Endometrium (tissue), 2 donors: ENCODE measurements around the gene DNMT3A.

ENCODE experiments used
- FAIRE-seq: peaks from 2 replicates; lab custom pipeline; 2012; peaks lifted over from hg19 to GRCh38; lab: Jason Lieb, UNC
- donor health status: control.
- donor health status: control.

DNMT3A gene

DNA sequence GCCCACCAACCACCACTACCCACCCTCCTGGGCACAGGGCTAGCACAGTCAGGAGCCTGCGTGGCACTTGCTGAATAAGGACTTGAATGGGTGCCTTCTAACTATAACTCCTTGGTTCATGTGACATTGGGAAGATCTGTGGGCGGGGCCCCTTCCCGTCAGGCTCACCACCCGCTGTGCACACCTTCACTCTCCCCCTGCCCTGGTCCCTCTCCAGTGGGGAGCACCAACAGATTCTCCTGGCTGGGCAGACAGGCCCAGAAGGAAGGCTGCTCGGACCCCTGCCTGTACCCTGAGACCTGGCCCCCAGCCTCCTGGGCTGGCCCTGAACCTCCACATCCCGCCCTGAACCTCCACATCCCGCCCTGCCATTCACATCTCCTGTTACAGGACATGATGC is 139.9 kb downstream of the DNMT3A start:
- no peak for FAIRE-seq

DNA sequence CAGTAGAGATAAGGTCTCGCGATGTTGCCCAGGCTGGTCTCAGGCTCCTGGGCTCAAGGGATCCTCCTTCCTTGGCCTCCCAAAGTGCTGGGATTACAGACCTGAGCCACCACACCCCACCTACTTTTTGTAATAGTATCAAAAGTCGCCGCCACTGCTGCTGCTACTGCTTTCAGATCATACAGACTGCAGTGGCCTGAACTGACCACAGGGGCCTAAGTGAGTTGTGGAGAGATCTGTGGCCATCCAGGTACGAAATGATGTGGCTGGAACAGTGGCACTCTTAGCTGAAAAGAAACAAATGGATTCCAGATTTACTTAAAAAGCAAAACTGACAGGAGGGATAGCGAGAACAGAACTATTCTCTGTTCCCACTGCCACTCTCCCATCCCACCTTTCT is 140.5 kb downstream of the DNMT3A start:
- no peak for FAIRE-seq

DNA sequence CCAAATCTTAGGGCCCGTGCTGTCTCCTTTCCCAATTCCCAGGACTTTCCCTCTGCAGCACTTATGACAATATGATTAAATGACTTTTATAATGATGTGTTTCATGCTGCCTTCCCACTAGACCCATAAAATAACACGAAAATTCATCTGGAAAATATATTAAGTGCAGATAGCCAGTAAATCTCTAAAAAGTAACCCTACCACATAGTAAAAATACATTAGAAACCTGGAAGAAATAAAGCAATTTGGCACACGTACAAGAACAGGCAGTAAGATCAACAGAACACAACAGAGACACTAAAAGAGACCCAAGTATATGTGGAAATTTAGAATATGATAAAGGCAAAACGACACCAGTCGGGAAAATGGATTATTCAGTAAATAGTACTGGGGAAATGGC is 143.1 kb downstream of the DNMT3A start:
- no peak for FAIRE-seq

- FAIRE-seq: no peak
Measured at GRCh38 chr2:25198209-25198525, 143.6 kb downstream of the DNMT3A start.

GRCh38 chr2:25197336-25198208 is 144.2 kb downstream of the DNMT3A start:
- no peak for FAIRE-seq

- FAIRE-seq: no peak
Measured at GRCh38 chr2:25194576-25195122, 147.1 kb downstream of the DNMT3A start.

DNA sequence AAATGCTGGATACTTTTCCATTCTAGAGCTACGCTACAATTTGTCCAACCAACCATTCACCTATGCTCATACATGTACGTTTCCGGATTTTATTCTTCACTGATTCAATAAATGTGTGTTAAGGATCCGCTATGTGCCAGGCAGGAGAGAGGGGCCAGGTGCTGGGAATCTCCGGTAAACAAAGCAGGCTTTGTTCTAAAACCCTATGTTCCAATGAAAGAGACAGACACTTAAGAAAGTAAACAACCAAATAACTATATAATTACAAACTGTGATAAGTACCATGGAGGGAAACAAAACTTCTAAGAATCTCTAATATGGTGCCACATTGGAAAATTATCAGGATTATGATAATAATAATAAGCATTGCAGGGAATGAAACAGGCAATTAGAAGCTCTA is 151.2 kb downstream of the DNMT3A start:
- no peak for FAIRE-seq

DNA sequence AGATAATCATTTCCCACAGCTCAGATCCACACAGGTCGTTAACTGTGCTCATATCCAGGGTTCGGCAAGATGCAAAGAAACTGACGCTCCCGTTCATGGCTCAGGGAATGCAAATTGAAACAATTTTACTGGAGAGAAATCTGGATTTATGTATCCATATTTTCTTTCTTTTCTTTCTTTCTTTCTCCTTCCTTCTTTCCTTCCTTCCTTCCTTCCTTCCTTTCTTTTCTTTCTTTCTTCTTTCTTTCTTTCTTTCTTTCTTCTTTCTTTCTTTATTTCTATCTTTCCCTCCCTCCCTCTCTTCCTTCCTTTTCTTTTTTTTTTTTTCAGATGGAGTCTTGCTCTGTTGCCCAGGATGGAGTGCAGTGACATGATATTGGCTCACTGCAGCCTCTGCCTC is 153.3 kb downstream of the DNMT3A start:
- no peak for FAIRE-seq

DNA sequence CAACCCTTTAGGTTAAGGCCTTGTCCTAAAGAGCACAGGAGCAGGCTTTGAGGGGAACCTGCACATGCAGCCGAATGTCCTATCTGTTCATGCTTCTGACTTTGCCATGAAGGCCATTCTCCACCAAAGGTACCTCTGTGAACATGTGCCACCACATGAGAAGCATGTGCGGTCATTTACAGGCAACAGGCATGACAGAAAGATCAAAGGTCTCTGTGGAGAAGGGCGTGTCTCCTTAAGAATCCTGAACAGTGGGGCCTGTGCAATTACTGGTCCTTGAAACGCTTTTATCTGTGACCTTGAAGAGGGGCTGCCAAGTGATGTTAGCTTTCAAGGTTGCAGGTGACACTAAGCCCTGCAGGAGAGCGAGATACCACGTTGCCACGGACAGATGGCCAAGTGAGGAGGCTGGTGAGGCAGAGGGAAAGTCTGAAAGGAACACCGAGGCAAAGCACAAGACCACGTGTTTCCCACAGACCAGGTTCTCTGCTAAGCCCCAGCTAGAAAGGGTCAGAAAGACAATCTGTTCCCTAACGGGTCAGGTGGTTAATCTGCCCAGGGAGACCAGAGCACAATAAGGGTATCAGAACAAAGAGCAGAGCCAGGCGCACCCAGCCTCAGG is 153.9 kb downstream of the DNMT3A start:
- FAIRE-seq: no peak

DNA sequence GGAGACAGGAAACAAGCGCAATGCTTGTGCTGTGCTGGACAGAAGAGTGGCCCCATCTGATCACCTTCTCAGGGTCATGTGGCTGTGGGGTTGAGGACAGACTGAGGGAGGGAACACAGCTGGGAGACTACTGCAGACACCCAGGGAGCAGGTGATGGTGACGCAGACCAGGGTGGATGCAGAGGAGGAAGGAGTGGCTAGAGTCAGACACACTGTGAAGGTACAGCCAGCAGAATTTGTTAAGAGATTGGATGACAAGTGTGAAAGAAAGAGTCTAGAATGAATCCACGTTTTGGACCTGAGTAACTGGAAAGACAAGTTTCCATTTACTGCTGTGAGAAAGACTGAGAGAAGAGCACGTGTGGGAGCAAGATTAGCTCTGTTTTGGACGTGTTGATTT is 157.5 kb downstream of the DNMT3A start:
- no peak for FAIRE-seq

DNA sequence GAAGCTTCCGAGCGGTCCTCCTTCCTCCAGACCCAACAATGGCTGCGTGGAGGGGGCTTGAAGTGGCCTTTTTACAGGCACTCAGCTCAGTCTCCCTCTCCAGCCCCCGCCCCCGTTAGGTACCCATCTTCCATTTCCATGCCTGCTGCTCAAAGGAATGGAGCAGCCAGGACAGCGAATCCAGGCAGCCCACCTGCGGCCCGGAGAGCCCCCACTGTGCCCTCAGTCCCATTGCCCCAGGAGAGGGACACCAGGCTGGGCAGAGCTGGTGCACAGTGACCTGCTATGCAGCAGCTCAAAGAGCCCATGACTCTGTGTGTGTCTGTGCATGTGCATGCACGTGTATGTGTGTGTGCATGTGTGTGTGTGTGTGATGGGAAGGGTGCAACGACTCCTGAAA is 162.7 kb downstream of the DNMT3A start:
- no peak for FAIRE-seq
